GM21390 (cell line): ENCODE measurements around the gene SYNGR3.
"Not testable (repeated sequence)": the region's sequence is repeated elsewhere in the genome, so short reads cannot be mapped to it uniquely, and the experiment has no call there.

Source experiments
- ATAC-seq: cut with Tn5 transposase; IDR thresholded peaks from one replicate; pipeline ENCODE4 v1.9.1; 2021; ENCODE audit not compliant: unreplicated experiment

Gene SYNGR3

DNA sequence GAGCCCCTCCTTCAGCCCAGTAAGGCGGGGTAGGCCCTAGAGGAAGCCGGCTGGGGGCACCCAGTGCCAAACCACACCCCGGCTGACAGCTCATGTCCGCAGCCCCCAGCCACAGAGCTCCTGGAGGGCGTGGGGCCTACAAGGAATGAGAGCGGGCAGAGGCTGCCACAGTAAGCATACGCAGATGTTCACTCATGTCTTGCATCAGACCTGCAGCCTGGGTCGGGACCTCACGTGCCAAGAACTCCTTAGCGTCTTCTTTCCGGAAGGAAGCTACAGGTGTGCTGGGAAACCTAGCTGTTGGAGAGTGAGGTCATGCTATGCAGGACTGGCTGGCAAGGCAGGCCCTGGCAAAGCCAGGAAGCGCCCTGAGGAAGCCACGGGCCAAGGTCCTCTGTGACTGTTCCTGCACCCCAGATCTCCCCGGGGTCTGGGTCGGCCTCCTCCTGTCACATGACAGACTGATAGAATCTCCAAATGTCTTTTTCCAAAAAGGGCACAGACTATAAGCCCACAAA is 18.3 kb downstream of the SYNGR3 start:
- no peak for ATAC-seq

DNA sequence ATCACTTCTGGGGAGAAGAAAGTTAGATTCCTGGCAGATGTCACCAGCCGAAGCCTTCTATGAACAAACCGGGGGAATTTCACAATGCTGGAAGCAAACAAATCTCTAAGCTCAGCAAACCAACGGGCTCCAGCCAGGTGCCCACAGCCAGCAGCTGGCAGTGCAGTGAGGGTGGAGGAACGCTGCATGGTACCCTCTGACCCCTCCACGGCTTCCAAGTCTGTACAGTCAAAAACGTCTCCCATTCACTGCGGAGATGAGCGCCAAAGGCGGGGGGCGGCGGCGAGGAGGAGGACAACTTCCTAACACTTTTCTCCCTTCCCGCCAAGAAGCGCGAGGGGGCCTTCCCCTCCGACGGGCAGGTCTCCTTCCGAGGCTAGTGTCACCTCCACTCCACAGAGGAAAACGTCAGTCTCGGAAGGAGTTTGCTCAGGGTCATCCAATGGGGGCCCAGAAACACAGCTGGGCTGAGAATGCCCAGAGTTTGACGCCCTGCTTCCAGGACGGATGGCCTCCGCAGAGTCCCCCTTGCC is 18.9 kb downstream of the SYNGR3 start:
- no peak for ATAC-seq

- ATAC-seq = peak; percentile 36
These were observed 19.5 kb downstream of the SYNGR3 start for GRCh38 chr16:2009164-2009711.

DNA sequence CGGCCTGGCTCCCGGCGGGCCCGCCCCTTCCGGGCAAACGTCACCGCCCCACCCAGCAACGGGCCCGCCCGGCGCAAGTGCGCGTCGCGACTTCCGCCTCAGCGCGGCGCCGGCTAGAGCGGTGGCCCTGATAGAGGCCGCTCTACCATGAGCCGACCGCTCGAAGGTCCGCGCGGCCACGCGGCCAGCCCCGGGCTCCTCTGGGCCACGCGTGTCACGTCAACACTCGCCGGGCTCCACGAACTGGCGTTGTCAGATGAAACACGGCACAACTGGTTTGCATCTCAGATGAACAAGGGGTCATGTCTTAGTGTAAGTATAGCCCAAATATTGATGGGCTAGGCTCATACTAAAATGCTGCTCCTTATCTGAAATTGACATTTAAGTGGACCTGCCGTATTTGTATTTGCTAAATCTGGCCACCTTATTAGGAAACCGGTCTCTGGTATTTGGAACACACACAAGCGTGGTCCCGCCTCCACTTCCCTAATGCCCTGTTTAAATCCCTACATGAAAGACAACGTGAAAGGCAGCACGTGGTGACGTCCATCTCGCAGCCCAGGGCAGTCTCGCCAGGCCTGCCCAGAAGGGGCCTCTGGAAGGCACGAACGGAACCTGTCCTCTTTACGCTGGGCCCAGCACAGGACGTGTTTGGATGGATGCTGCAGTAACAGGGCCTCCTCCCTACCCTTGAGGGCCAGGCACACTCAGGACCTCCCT is 20.2 kb downstream of the SYNGR3 start, which contains the start of gene ZNF598:
ZNF598 (minus strand) TSS at position 31 of the 720 bp plus-strand sequence.
- ATAC-seq = peak; percentile 86

DNA sequence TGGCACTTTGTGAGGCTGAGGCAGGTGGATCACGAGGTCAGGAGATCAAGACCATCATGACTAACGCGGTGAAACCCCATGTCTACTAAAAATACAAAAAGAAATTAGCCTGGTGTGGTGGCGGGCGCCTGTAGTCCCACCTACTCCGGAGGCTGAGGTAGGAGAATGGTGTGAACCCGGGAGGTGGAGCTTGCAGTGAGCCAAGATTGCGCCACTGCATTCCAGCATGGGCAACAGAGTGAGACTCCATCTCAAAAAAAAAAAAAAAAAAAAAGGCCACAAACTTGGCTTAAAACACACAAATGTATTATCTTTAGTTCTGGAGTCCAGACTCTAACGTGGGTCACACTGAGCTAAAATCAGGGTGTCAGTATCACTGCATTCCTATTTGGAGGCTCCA is 22.0 kb downstream of the SYNGR3 start:
- not testable (repeated sequence) for ATAC-seq

DNA sequence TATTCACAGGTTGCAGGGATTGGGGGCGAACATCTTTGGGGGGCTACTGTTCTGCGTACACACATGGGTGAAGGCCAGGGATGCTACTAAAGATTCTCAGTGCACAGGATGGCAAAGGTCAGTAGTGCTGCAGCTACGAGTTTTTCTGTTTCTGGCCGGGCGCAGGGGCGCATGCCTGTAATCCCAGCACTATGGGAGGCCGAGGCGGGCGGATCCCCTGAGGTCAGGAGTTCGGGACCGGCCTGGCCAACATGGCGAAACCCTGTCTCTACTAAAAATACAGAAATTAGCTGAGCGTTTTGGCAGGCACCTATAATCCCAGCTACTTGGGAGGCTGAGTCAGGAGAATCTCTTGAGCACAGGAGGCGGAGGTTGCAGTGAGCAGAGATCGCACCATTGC is 23.8 kb downstream of the SYNGR3 start:
- ATAC-seq = no peak

- ATAC-seq = no peak
These were observed 25.6 kb downstream of the SYNGR3 start for GRCh38 chr16:2015117-2015946.

DNA sequence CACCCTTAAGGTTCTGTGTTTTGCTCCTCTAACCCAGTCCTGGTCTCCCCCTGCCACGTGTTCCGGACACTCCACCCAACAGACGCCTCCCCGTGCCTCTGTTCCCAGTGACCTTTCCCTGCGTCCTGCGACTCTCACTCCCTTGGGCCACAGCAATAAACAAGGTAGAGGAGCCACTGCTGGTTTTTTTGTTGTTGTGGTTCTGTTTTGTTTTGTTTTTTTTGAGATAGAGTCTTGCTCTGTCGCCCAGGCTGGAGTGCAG is 26.1 kb downstream of the SYNGR3 start:
- ATAC-seq = no peak

- no peak for ATAC-seq
These were observed 26.7 kb downstream of the SYNGR3 start for GRCh38 chr16:2016407-2016922.

GRCh38 chr16:2019518-2019920 is 29.7 kb downstream of the SYNGR3 start, which contains the start of gene NPW:
Gene NPW, plus strand, starts transcription at chr16:2019785.
- no peak for ATAC-seq

DNA sequence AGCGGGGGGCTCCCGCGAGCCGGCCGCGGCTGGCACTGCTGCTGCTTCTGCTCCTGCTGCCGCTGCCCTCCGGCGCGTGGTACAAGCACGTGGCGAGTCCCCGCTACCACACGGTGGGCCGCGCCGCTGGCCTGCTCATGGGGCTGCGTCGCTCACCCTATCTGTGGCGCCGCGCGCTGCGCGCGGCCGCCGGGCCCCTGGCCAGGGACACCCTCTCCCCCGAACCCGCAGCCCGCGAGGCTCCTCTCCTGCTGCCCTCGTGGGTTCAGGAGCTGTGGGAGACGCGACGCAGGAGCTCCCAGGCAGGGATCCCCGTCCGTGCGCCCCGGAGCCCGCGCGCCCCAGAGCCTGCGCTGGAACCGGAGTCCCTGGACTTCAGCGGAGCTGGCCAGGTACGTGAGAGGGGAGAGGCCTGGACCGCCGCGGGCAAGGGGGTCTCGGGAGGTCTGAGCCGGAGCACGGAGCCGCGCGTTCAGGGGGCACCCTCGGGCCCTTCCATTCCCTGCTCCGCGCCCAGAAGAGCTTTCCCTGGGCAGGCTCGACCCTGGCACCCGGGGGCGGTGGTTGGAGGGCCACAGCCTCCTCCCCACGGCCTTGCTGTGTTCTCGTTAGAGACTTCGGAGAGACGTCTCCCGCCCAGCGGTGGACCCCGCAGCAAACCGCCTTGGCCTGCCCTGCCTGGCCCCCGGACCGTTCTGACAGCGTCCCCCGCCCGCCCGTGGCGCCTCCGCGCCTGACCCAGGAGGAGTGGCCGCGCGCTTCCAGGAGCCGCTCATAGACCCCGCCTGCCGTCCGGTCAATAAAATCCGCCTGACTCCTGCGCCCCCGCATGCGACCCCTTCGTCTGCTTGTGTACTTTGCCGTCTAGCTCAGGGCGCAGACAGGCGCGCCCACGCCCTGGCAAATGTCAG is 30.4 kb downstream of the SYNGR3 start:
- ATAC-seq = no peak

- ATAC-seq = no peak
These were observed 32.9 kb downstream of the SYNGR3 start for GRCh38 chr16:2022723-2023091.

DNA sequence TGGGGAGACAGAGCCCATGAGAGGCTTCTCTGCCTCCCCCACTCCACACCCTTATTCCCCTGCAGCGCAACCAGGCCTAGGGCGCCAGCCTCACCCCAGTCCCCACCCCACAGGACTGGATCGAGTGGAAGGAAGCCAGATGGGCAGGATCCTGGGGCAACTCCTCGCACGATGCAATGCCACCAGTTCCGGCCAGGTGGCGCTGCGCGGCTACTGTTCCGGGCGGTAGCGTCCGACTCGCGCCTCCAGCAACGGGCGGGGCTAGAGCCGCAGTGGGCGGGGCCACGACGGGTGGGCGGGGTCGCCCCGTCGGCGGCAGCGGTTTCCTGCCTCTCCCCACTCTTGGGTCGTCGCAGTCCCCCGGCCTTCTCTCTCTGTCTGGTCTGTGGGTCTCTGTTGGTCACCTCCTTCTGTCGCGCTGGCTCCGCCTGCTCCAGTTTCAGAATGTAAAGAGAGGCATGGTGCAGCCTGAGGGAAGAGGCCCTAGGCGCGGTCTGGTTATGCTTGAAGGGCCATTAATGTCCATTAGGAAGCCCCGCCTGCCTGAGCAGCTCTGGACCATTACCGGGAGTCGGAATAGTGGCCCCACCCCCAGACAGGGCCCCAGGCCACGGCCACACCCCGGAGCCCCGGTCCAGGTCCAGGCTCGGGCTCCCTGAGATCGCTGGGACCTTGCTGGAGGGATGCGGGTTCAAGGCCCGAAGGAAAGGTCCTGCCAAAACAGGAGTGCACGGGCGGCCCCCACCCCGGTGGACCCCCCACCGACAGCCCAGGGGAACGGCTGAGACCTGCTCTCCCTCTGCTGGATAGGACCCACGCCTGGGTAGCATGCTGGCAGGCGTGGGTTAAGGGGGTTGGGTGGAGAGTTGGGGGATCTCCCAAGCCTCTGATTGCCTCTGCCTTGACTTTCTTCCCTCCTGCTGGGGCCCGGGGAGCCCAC is 33.6 kb downstream of the SYNGR3 start:
- ATAC-seq = peak; percentile 73

GRCh38 chr16:2024032-2024420 is 34.3 kb downstream of the SYNGR3 start:
- no peak for ATAC-seq

DNA sequence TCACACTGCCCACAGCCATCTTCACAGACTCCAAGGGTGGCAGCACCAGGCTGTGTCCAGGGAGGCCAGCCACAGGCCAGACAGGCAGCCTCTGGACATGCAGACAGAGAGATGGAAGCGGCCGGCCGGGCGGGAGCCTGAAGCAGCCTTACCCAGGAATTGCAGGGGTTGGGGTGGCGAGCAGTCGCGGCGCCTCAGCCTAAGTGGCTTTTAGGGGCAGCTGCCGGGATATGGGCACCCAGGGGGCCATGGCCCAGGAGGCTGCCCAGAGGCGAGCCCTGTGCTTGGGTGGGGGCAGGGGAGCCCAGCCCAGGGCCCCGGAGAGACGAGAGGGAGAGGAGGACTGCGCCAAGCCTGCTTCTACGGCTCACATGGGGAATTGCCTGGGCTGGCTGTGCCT is 35.5 kb downstream of the SYNGR3 start:
- ATAC-seq = no peak

DNA sequence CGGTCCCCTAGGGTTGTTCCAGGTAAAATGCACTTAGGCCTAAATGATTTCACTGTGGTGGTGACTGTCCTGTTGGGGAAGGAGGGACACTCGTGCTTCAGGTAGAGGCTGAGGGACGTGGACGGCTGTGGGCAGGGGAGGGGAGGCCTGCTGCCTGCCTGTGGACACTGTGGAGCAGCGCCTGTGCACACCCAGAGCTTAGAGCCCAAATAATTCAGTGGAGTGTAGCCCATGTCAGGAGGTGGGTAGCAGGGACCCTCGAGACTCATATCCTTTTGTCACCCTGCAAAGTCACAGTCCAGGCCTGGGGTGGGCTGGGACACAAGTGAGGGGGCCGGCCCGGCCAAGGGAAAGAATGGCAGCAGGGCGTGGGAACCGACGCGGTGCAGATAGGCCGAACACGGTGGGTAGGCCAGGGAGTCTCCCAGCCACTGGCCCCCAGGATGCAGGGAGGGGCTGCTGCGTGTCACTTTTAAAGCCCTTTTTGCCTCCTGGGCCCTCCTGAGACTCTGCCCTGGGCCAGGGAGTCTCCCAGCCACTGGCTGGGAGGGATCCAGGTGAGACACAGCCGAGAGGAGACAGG is 36.2 kb downstream of the SYNGR3 start:
- no peak for ATAC-seq

DNA sequence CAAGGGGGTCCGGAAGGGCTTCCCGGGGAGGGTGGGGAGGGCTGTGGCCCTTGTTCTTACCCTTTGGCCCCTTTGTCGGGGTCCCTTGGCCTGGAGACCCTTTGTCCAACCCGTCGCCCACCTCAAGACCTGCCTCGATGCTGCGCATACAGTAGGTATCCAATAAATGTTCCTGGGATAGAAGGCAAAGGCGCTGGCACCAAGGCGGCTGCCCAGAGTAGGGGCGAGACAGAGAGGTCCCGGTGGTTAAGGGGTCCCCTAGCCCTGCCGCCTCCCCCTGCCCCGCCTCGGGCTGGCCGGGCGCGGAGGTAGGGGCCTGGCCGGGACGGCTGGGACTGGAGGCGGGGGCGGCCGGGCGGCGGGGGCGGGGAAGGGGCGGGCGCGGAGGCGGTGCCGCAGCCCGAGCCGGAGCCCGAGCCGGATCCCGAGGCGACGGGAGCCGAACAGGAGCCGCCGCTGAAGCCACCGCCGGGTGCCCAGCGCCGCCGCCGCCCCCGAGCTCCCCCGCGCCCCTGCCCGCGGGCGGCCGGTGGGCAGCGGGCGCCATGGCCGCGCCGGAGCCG is 36.8 kb downstream of the SYNGR3 start, which contains the start of gene NHERF2:
NHERF2 (plus strand) TSS at position 442 of the 563 bp plus-strand sequence; CDS start at position 546, 104 bp downstream.
- no peak for ATAC-seq
